Lung microvascular endothelial cell (primary cell): ENCODE data around the gene MRPS10. TPM values are rescaled to one million over a fixed set of nuclear protein-coding genes. Genes with fewer than 3 reads are reported as not detected.

Source experiments
- DNase-seq, 2 donors: peaks; one replicate each; pipeline versions ENCODE4 v3.0.0 to v3.0.0-alpha.2; 2010; ENCODE audit warnings: low read depth in 2 of 2
- total RNA-seq: library from RNA; depleted of rRNA; stranded (reverse); fragments of >200 nt; gene quantifications from 2 replicates; pipeline ENCODE4 v1.2.1, GENCODE V29; 2014

Gene MRPS10
- 31.0 and 37.9 TPM in 2 replicates for total RNA-seq

GRCh38 chr6:42217519-42218367 lies at the start of gene MRPS10:
Gene MRPS10, minus strand, starts transcription at chr6:42217861. Its CDS starts 12 bp downstream, at chr6:42217849.
- peak; percentile 96 for DNase-seq

- no peak for DNase-seq
Observed at GRCh38 chr6:42266538-42266937, 48.9 kb upstream of the MRPS10 start.

- no peak for DNase-seq
Observed at GRCh38 chr6:42264852-42265390, 47.3 kb upstream of the MRPS10 start.

- DNase-seq: no peak
Observed at GRCh38 chr6:42264162-42264851, 46.6 kb upstream of the MRPS10 start.

GRCh38 chr6:42263165-42263728 lies 45.6 kb upstream of the MRPS10 start:
- no peak for DNase-seq

- DNase-seq: peak in 1 of 2 donors; percentile 12
Observed at GRCh38 chr6:42260972-42261371, 43.3 kb upstream of the MRPS10 start.

- DNase-seq: no peak
Observed at GRCh38 chr6:42260396-42260888, 42.8 kb upstream of the MRPS10 start.

- no peak for DNase-seq
Observed at GRCh38 chr6:42259841-42260395, 42.3 kb upstream of the MRPS10 start.

GRCh38 chr6:42259286-42259685 lies 41.6 kb upstream of the MRPS10 start:
- DNase-seq: no peak

- no peak for DNase-seq
Observed at GRCh38 chr6:42257614-42258013, 40.0 kb upstream of the MRPS10 start.

- peak in 1 of 2 donors; percentile 42 for DNase-seq
Observed at GRCh38 chr6:42257063-42257462, 39.4 kb upstream of the MRPS10 start.

- no peak for DNase-seq
Observed at GRCh38 chr6:42255050-42255449, 37.4 kb upstream of the MRPS10 start.

- DNase-seq: no peak
Observed at GRCh38 chr6:42254505-42254904, 36.8 kb upstream of the MRPS10 start.

GRCh38 chr6:42251911-42252637 lies 34.4 kb upstream of the MRPS10 start:
- peak; percentile 65 to 90 for DNase-seq

- DNase-seq: no peak
Observed at GRCh38 chr6:42251500-42251899, 33.8 kb upstream of the MRPS10 start.

- no peak for DNase-seq
Observed at GRCh38 chr6:42250274-42250931, 32.7 kb upstream of the MRPS10 start.

GRCh38 chr6:42249279-42249678 lies 31.6 kb upstream of the MRPS10 start:
- DNase-seq: peak; percentile 15 to 19

GRCh38 chr6:42243046-42243445 lies 25.4 kb upstream of the MRPS10 start:
- peak in 1 of 2 donors; percentile 90 for DNase-seq

GRCh38 chr6:42241915-42242314 lies 24.3 kb upstream of the MRPS10 start:
- DNase-seq: no peak

- no peak for DNase-seq
Observed at GRCh38 chr6:42239736-42240375, 22.2 kb upstream of the MRPS10 start.
